HEK293 (cell line): Measurements from ENCODE around the gene SYNE1.

Source experiments
- CTCF ChIA-PET: fragments of 350-600 bp; formaldehyde crosslinking; extraction: SDS; loops from one replicate; lab custom pipeline; 2021; ENCODE audit warnings: antibody characterized with exemption; lab: Yijun Ruan, JAX
- POLR2A ChIA-PET: fragments of 300-600 bp; formaldehyde crosslinking; extraction: SDS; loops from one replicate; lab custom pipeline; 2020; ENCODE audit warnings: antibody characterized with exemption, inconsistent platforms; lab: Yijun Ruan, JAX
- H3K27ac ChIP-seq: fragments of 200-500 bp; sonication (Bioruptor generic); 2 replicates; pipeline ENCODE4 v1.5.1; 2014; ENCODE audit warnings: low read depth, low read length, control low read depth, inconsistent platforms; ENCODE audit errors: extremely low read depth
- H3K36me3 ChIP-seq, 2 experiments: fragments of 200-500 bp in 1 of 2; sonication (Bioruptor generic) in 1 of 2; 1 replicate in 1 of 2; 2 replicates in 1 of 2; pipeline ENCODE4 v1.5.1; 2014 to 2017; ENCODE audit warnings: inconsistent platforms in 2 of 2, low read length in 2 of 2; ENCODE audit not compliant: control insufficient read depth in 2 of 2, insufficient read depth in 1 of 2
- H3K4me1 ChIP-seq: fragments of 200-500 bp; sonication (Bioruptor generic); 2 replicates; pipeline ENCODE4 v1.5.1; 2014; ENCODE audit warnings: mild to moderate bottlenecking, low read length, inconsistent platforms; ENCODE audit not compliant: control insufficient read depth, insufficient read depth
- H3K4me3 ChIP-seq: 2 replicates; pipeline ENCODE4 v1.5.1; 2011; ENCODE audit warnings: low read depth, mild to moderate bottlenecking, control low read depth, low read length, moderate library complexity
- H3K9me3 ChIP-seq: fragments of 200-500 bp; sonication (Bioruptor generic); 2 replicates; pipeline ENCODE4 v1.5.1; 2014; ENCODE audit warnings: low read depth, low read length, inconsistent platforms; ENCODE audit not compliant: control insufficient read depth, insufficient read depth
- CTCF ChIP-seq: fragments of 450-650 bp; formaldehyde crosslinking; IDR thresholded peaks from 2 replicates; pipeline ENCODE4 v1.5.1; 2016; ENCODE audit warnings: missing biosample characterization, missing genetic modification characterization
- TRIM28 ChIP-seq: IDR thresholded peaks from 2 replicates; pipeline ENCODE4 v1.6.1; 2011; ENCODE audit warnings: low read length, control low read depth, borderline replicate concordance
- ZBTB49 ChIP-seq: fragments of 450-650 bp; formaldehyde crosslinking; IDR thresholded peaks from 2 replicates; pipeline ENCODE4 v1.5.1; 2016; ENCODE audit warnings: missing biosample characterization, missing genetic modification characterization, low read depth
- ZNF174 ChIP-seq: fragments of 450-650 bp; formaldehyde crosslinking; IDR thresholded peaks from 2 replicates; pipeline ENCODE4 v1.5.0; 2017; ENCODE audit warnings: missing biosample characterization, mild to moderate bottlenecking, missing genetic modification characterization
- ZNF18 ChIP-seq: fragments of 450-650 bp; formaldehyde crosslinking; IDR thresholded peaks from 2 replicates; pipeline ENCODE4 v1.5.1; 2016; ENCODE audit warnings: missing biosample characterization, missing genetic modification characterization
- ZNF248 ChIP-seq: fragments of 450-650 bp; formaldehyde crosslinking; IDR thresholded peaks from 2 replicates; pipeline ENCODE4 v1.5.1; 2017; ENCODE audit warnings: missing biosample characterization, missing genetic modification characterization
- ZNF26 ChIP-seq: fragments of 450-650 bp; formaldehyde crosslinking; IDR thresholded peaks from 2 replicates; pipeline ENCODE4 v1.5.1; 2016; ENCODE audit warnings: missing biosample characterization, missing genetic modification characterization
- ZNF335 ChIP-seq: fragments of 450-650 bp; formaldehyde crosslinking; conservative IDR thresholded peaks from 2 replicates; pipeline ENCODE4 v1.5.1; 2016; ENCODE audit warnings: missing biosample characterization, missing genetic modification characterization
- ZNF530 ChIP-seq: fragments of 450-650 bp; formaldehyde crosslinking; IDR thresholded peaks from 2 replicates; pipeline ENCODE4 v1.5.1; 2016; ENCODE audit warnings: low read depth, missing biosample characterization, missing genetic modification characterization
- ZNF654 ChIP-seq: fragments of 450-650 bp; formaldehyde crosslinking; IDR thresholded peaks from 2 replicates; pipeline ENCODE4 v1.5.1; 2016; ENCODE audit warnings: low read depth, missing biosample characterization, missing genetic modification characterization
- TF ChIP-seq, protein P1 (sequence below): sonication (generic); formaldehyde crosslinking; IDR thresholded peaks from 2 replicates; pipeline ENCODE4 v1.8.1; 2022; ENCODE audit warnings: mild to moderate bottlenecking, moderate library complexity, missing genetic modification reagents
- TF ChIP-seq, protein P2 (sequence below): fragments of 450-650 bp; formaldehyde crosslinking; IDR thresholded peaks from 2 replicates; pipeline ENCODE4 v1.5.1; 2016; ENCODE audit warnings: missing biosample characterization, missing genetic modification characterization

The SYNE1 gene

DNA sequence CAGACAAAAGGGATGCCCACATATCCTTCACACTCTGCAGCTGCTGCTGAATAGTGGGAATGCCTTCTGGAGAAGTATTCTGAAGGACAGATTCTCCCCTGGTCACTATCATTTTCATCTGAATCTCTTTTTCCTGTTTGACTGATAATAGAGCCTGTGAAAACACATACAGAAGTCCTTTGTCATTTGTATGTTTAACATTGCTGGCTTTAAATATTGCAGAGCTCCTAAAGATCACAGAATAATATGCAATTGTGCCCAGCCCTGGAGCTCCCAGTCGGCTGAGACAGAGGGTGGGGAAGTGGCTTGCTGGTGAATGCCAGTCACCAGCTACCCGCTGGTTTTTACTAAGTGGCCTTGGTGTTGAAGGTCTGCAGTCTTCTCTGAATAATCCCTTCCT, 272.3 kb downstream of the SYNE1 start (continued):
- no peak for TF ChIP-seq ZNF18 (tag by site-specific recombination)
- no peak for TF ChIP-seq TRIM28
- TF ChIP-seq, protein P1, sequence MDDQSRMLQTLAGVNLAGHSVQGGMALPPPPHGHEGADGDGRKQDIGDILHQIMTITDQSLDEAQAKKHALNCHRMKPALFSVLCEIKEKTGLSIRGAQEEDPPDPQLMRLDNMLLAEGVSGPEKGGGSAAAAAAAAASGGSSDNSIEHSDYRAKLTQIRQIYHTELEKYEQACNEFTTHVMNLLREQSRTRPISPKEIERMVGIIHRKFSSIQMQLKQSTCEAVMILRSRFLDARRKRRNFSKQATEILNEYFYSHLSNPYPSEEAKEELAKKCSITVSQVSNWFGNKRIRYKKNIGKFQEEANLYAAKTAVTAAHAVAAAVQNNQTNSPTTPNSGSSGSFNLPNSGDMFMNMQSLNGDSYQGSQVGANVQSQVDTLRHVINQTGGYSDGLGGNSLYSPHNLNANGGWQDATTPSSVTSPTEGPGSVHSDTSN (CRISPR knock-in tag): no peak
- no peak for TF ChIP-seq ZNF530 (tag by site-specific recombination)
- TF ChIP-seq ZNF174: no peak

DNA sequence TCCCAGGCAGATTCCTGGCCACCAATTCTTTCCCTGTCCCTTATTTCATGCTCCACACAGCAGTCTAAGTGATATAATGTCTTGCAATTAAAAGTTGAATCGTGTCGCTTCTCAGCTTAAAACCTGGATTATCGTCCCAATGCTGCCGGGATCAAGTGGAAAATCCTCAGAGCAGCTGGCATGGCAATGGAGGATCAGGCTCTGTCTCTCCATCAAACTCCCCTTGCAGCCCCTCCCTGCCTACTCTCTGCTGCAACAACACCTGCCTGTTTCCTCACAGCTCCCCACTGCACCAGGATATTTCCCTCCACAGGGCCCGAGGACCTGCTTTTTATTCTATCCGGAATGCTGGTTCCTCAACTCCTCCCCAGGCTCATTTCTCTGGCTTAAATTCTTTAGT, 277.1 kb downstream of the SYNE1 start:
- H3K4me3 ChIP-seq: no peak overlapping the region
- no peak for TF ChIP-seq ZNF26 (tag by site-specific recombination)
- TF ChIP-seq ZBTB49 (tag by site-specific recombination): no peak
- TF ChIP-seq, protein P2, sequence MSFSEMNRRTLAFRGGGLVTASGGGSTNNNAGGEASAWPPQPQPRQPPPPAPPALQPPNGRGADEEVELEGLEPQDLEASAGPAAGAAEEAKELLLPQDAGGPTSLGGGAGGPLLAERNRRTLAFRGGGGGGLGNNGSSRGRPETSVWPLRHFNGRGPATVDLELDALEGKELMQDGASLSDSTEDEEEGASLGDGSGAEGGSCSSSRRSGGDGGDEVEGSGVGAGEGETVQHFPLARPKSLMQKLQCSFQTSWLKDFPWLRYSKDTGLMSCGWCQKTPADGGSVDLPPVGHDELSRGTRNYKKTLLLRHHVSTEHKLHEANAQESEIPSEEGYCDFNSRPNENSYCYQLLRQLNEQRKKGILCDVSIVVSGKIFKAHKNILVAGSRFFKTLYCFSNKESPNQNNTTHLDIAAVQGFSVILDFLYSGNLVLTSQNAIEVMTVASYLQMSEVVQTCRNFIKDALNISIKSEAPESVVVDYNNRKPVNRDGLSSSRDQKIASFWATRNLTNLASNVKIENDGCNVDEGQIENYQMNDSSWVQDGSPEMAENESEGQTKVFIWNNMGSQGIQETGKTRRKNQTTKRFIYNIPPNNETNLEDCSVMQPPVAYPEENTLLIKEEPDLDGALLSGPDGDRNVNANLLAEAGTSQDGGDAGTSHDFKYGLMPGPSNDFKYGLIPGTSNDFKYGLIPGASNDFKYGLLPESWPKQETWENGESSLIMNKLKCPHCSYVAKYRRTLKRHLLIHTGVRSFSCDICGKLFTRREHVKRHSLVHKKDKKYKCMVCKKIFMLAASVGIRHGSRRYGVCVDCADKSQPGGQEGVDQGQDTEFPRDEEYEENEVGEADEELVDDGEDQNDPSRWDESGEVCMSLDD: no peak
- TF ChIP-seq ZNF335 (tag by site-specific recombination): no peak
- no peaks in the 10 kb centered on the region for H3K9me3 ChIP-seq
- H3K27ac ChIP-seq: no peak overlapping the region
- peaks cover 0 to 35% of the 10 kb centered on the region in 2 experiments; a peak in 1 of 3 replicates for H3K36me3 ChIP-seq
- POLR2A ChIA-PET: no interaction called here
- CTCF ChIA-PET: interaction anchor here (0.5 to 2.3 kb wide), 3 partner anchors 22 to 311 kb away, joined by 3 to 9 read pairs (median 5); no protein-coding TSS in a partner anchor
- no peaks in the 10 kb centered on the region for H3K4me1 ChIP-seq

- Histone ChIP-seq H3K9me3 (no peaks in the 10 kb centered on the region), H3K27ac (no peak overlapping the region), H3K4me3 (no peak overlapping the region), H3K4me1 (no peaks in the 10 kb centered on the region), H3K36me3 (peaks cover 0 to 50% of the 10 kb centered on the region in 2 experiments; a peak in 1 of 3 replicates)
- TF ChIP-seq CTCF (tag by site-specific recombination) (peak; percentile 38; the same call in 1 of the 2 replicates), ZNF248 (no peak), ZNF654 (tag by site-specific recombination) (peak; percentile 43)
- POLR2A ChIA-PET: no interaction called here
- CTCF ChIA-PET: interaction anchor here (0.6 to 1.7 kb wide), 14 partner anchors 9 to 957 kb away, joined by 3 to 8 read pairs (median 3); no protein-coding TSS in a partner anchor
Measured at GRCh38 chr6:152356662-152357061, 280.5 kb downstream of the SYNE1 start.
